Hepatocyte (in vitro differentiated cells): ENCODE results near the gene STK32C. TPM values are rescaled to one million over a fixed set of nuclear protein-coding genes. Genes with fewer than 3 reads are reported as not detected.

Source experiments
- DNase-seq: peaks from one replicate; pipeline ENCODE4 v3.0.0-alpha.2; 2016; ENCODE audit warnings: low spot score
- H2AFZ ChIP-seq: fragments of 200-600 bp; sonication (generic); 2 replicates; pipeline ENCODE4 v1.6.0; 2016; ENCODE audit warnings: antibody characterized with exemption, mild to moderate bottlenecking
- H3K27ac ChIP-seq: fragments of 200-600 bp; sonication (generic); 2 replicates; pipeline ENCODE4 v1.5.1; 2016; ENCODE audit warnings: mild to moderate bottlenecking
- H3K27me3 ChIP-seq: fragments of 200-600 bp; sonication (generic); 2 replicates; pipeline ENCODE4 v1.6.1; 2016
- H3K36me3 ChIP-seq: fragments of 200-600 bp; sonication (generic); replicated peaks from 2 replicates; pipeline ENCODE4 v1.5.1; 2016; ENCODE audit warnings: low read depth; ENCODE audit not compliant: insufficient read depth
- H3K4me1 ChIP-seq: fragments of 200-600 bp; sonication (generic); 2 replicates; pipeline ENCODE4 v1.5.1; 2016; ENCODE audit warnings: mild to moderate bottlenecking, moderate library complexity; ENCODE audit not compliant: insufficient read depth
- H3K4me2 ChIP-seq: fragments of 200-600 bp; sonication (generic); 2 replicates; pipeline ENCODE4 v1.6.0; 2016
- H3K4me3 ChIP-seq: fragments of 200-600 bp; sonication (generic); 2 replicates; pipeline ENCODE4 v1.5.1; 2016; ENCODE audit warnings: mild to moderate bottlenecking
- H3K79me2 ChIP-seq: fragments of 200-600 bp; sonication (generic); 2 replicates; pipeline ENCODE4 v1.6.0; 2017; ENCODE audit warnings: mild to moderate bottlenecking
- H3K9me2 ChIP-seq: fragments of 200-600 bp; sonication (generic); replicated peaks from 2 replicates; pipeline ENCODE4 v1.6.0; 2017; ENCODE audit warnings: mild to moderate bottlenecking; ENCODE audit not compliant: insufficient read depth
- H3K9me3 ChIP-seq: fragments of 200-600 bp; sonication (generic); 2 replicates; pipeline ENCODE4 v1.5.1; 2016; ENCODE audit warnings: low read depth, mild to moderate bottlenecking
- H4K20me1 ChIP-seq: fragments of 200-600 bp; sonication (generic); 2 replicates; pipeline ENCODE4 v1.6.0; 2016; ENCODE audit warnings: mild to moderate bottlenecking; ENCODE audit not compliant: insufficient read depth, poor library complexity, severe bottlenecking
- CTCF ChIP-seq: fragments of 200-600 bp; sonication (generic); IDR thresholded peaks from 2 replicates; pipeline ENCODE4 v1.5.1; 2016; ENCODE audit warnings: antibody characterized with exemption, mild to moderate bottlenecking; ENCODE audit not compliant: poor library complexity
- EZH2 ChIP-seq: fragments of 200-600 bp; sonication (generic); IDR thresholded peaks from 2 replicates; pipeline ENCODE4 v1.6.1; 2016; ENCODE audit warnings: antibody characterized with exemption, mild to moderate bottlenecking, borderline replicate concordance
- EZH2phosphoT487 ChIP-seq: fragments of 200-600 bp; sonication (generic); IDR thresholded peaks from one replicate; pipeline ENCODE4 v1.6.1; 2018; ENCODE audit warnings: antibody characterized with exemption, mild to moderate bottlenecking, low read depth, moderate library complexity; ENCODE audit not compliant: unreplicated experiment, severe bottlenecking
- WGBS: methylation state at CpG from one replicate; pipeline ENCODE4 v1.1.6; 2016; ENCODE audit warnings: low lambda C conversion rate; ENCODE audit errors: missing lambda C conversion rate; 5-methylcytosine and 5-hydroxymethylcytosine counted together
- polyA plus RNA-seq: library from polyadenylated mRNA; unstranded; fragments of >200 nt; fragmentation: Nextera tagmentation; extraction: Ambion mirVana; gene quantifications from 2 replicates; pipeline ENCODE4 v1.2.1, GENCODE V29; 2016
- total RNA-seq: library from RNA; depleted of rRNA; stranded (reverse); fragments of >200 nt; gene quantifications from 2 replicates; pipeline ENCODE4 v1.2.3, GENCODE V29; 2014

The STK32C gene
- total and polyA plus RNA-seq, 2 experiments from 2014 or later: 7.9 to 12.2 TPM

GRCh38 chr10:132259702-132260482, 47.9 kb downstream of the STK32C start:
- no peak for TF ChIP-seq CTCF
- TF ChIP-seq EZH2phosphoT487: no peak
- TF ChIP-seq EZH2: no peak
- WGBS: 93% methylated on average over 27 of the region's 27 CpGs
- H3K4me1 ChIP-seq: no peaks in the 10 kb centered on the region

GRCh38 chr10:132258423-132258822, 49.3 kb downstream of the STK32C start:
- Histone ChIP-seq H3K36me3 (no peaks in the 10 kb centered on the region), H3K27me3 (no peaks in the 10 kb centered on the region), H3K27ac (no peak overlapping the region), H3K9me3 (no peaks in the 10 kb centered on the region), H3K4me1 (no peaks in the 10 kb centered on the region), H3K79me2 (no peaks in the 10 kb centered on the region), H4K20me1 (no peaks in the 10 kb centered on the region), H3K9me2 (no peaks in the 10 kb centered on the region), H3K4me2 (no peak overlapping the region), H2AFZ (no peak overlapping the region), H3K4me3 (no peak overlapping the region)
- WGBS: 91% methylated on average over 20 of the region's 23 CpGs
- TF ChIP-seq EZH2phosphoT487: no peak
- TF ChIP-seq EZH2: no peak
- TF ChIP-seq CTCF: no peak
- DNase-seq: no peak

More at GRCh38 chr10:132259702-132260482, 47.9 kb downstream of the STK32C start:
- Histone ChIP-seq H3K9me3 (no peaks in the 10 kb centered on the region), H3K9me2 (no peaks in the 10 kb centered on the region), H3K27me3 (no peaks in the 10 kb centered on the region), H3K4me2 (no peak overlapping the region), H3K36me3 (no peaks in the 10 kb centered on the region), H3K79me2 (no peaks in the 10 kb centered on the region), H2AFZ (no peak overlapping the region), H3K27ac (no peak overlapping the region), H3K4me3 (no peak overlapping the region), H4K20me1 (no peaks in the 10 kb centered on the region)
- DNase-seq: no peak

- H3K36me3 ChIP-seq: no peaks in the 10 kb centered on the region
- no peaks in the 10 kb centered on the region for H3K4me1 ChIP-seq
- H3K9me2 ChIP-seq: no peaks in the 10 kb centered on the region
- TF ChIP-seq EZH2: no peak
- TF ChIP-seq EZH2phosphoT487: no peak
- TF ChIP-seq CTCF: no peak
- no peak overlapping the region for H3K4me3 ChIP-seq
- H3K79me2 ChIP-seq: no peaks in the 10 kb centered on the region
- H3K4me2 ChIP-seq: no peak overlapping the region
- WGBS: 97% methylated on average over 9 of the region's 9 CpGs
- no peak overlapping the region for H3K27ac ChIP-seq
- no peaks in the 10 kb centered on the region for H4K20me1 ChIP-seq
- no peaks in the 10 kb centered on the region for H3K27me3 ChIP-seq
- no peak overlapping the region for H2AFZ ChIP-seq
- no peak for DNase-seq
- H3K9me3 ChIP-seq: no peaks in the 10 kb centered on the region
These were observed 49.8 kb downstream of the STK32C start for GRCh38 chr10:132257907-132258306.
